Measurements from ENCODE around the gene LLGL2.

The LLGL2 gene

GRCh38 chr17:75492555-75493168, 32.8 kb upstream of the LLGL2 start:
- DNase-seq = no peak
- no peak for ATAC-seq

- no peak for DNase-seq
- no peak for ATAC-seq
These were observed 31.9 kb upstream of the LLGL2 start for GRCh38 chr17:75493476-75494129.

GRCh38 chr17:75494326-75494877, 31.1 kb upstream of the LLGL2 start:
- no peak for DNase-seq
- ATAC-seq = no peak

- ATAC-seq (no peak), DNase-seq (no peak)
These were observed 29.5 kb upstream of the LLGL2 start for GRCh38 chr17:75496005-75496404.

GRCh38 chr17:75498039-75498725, 27.3 kb upstream of the LLGL2 start:
- DNase-seq (no peak), ATAC-seq (no peak)

GRCh38 chr17:75498726-75499213, 26.7 kb upstream of the LLGL2 start:
- ATAC-seq (no peak), DNase-seq (no peak)

GRCh38 chr17:75499313-75500022, 26.0 kb upstream of the LLGL2 start:
- ATAC-seq (no peak), DNase-seq (no peak)

- DNase-seq (no peak), ATAC-seq (no peak)
These were observed 24.9 kb upstream of the LLGL2 start for GRCh38 chr17:75500419-75501216.

- ATAC-seq (no peak), DNase-seq (no peak)
These were observed 24.0 kb upstream of the LLGL2 start for GRCh38 chr17:75501378-75502071.

GRCh38 chr17:75502072-75502720, 23.3 kb upstream of the LLGL2 start:
- no peak for DNase-seq
- no peak for ATAC-seq

GRCh38 chr17:75502721-75503329, 22.7 kb upstream of the LLGL2 start:
- no peak for DNase-seq
- ATAC-seq = no peak

- DNase-seq (no peak), ATAC-seq (no peak)
These were observed 22.1 kb upstream of the LLGL2 start for GRCh38 chr17:75503337-75503950.

- ATAC-seq (no peak), DNase-seq (no peak)
These were observed 21.5 kb upstream of the LLGL2 start for GRCh38 chr17:75503976-75504346.

- ATAC-seq (peak; percentile 44), DNase-seq (peak; percentile 49)
These were observed 20.9 kb upstream of the LLGL2 start for GRCh38 chr17:75504347-75505151.

- no peak for DNase-seq
- ATAC-seq = no peak
These were observed 20.4 kb upstream of the LLGL2 start for GRCh38 chr17:75505152-75505409.

GRCh38 chr17:75505640-75506039, 19.9 kb upstream of the LLGL2 start:
- DNase-seq (no peak), ATAC-seq (no peak)

GRCh38 chr17:75506134-75506533, 19.4 kb upstream of the LLGL2 start:
- ATAC-seq (no peak), DNase-seq (no peak)

- ATAC-seq (no peak), DNase-seq (no peak)
These were observed 18.6 kb upstream of the LLGL2 start for GRCh38 chr17:75506888-75507287.
